Parathyroid adenoma (tissue), 2 donors: ENCODE data around the gene DUSP11.
"Not testable (repeated sequence)": the region's sequence is repeated elsewhere in the genome, so short reads cannot be mapped to it uniquely, and the experiment has no call there.

Source experiments
- H2AFZ ChIP-seq: fragments of 300-600 bp; sonication (generic); one replicate; pipeline ENCODE4 v1.7.0; 2017; ENCODE audit warnings: antibody characterized with exemption, mild to moderate bottlenecking
- H3K27ac ChIP-seq: fragments of 300-600 bp; sonication (generic); one replicate; pipeline ENCODE4 v1.7.0; 2017
- H3K27me3 ChIP-seq: fragments of 300-600 bp; sonication (generic); one replicate; pipeline ENCODE4 v1.7.0; 2017; ENCODE audit warnings: low read length; ENCODE audit not compliant: control insufficient read depth, insufficient read depth
- H3K36me3 ChIP-seq: fragments of 300-600 bp; sonication (generic); one replicate; pipeline ENCODE4 v1.7.0; 2017; ENCODE audit warnings: low read length; ENCODE audit not compliant: control insufficient read depth, insufficient read depth
- H3K4me1 ChIP-seq: fragments of 300-600 bp; sonication (generic); one replicate; pipeline ENCODE4 v1.7.0; 2017; ENCODE audit warnings: control low read depth
- H3K4me2 ChIP-seq: fragments of 300-600 bp; sonication (generic); one replicate; pipeline ENCODE4 v1.7.0; 2017; ENCODE audit warnings: low read length
- H3K4me3 ChIP-seq: fragments of 300-600 bp; sonication (generic); one replicate; pipeline ENCODE4 v1.7.0; 2017; ENCODE audit warnings: low read depth, low read length
- H3K79me2 ChIP-seq: fragments of 300-600 bp; sonication (generic); one replicate; pipeline ENCODE4 v1.7.0; 2017; ENCODE audit warnings: control low read depth
- H3K9ac ChIP-seq: fragments of 300-600 bp; sonication (generic); one replicate; pipeline ENCODE4 v1.7.0; 2017; ENCODE audit warnings: mild to moderate bottlenecking
- H3K9me3 ChIP-seq: fragments of 300-600 bp; sonication (generic); one replicate; pipeline ENCODE4 v1.7.0; 2017; ENCODE audit warnings: low read length; ENCODE audit not compliant: control insufficient read depth
- TF ChIP-seq, protein P1 (sequence below): fragments of 300-600 bp; sonication (generic); IDR thresholded peaks from one replicate; pipeline ENCODE4 v1.7.0; 2017; ENCODE audit warnings: antibody characterized with exemption, mild to moderate bottlenecking
- donor health status: primary hyperparathyroidism.

Gene DUSP11

DNA sequence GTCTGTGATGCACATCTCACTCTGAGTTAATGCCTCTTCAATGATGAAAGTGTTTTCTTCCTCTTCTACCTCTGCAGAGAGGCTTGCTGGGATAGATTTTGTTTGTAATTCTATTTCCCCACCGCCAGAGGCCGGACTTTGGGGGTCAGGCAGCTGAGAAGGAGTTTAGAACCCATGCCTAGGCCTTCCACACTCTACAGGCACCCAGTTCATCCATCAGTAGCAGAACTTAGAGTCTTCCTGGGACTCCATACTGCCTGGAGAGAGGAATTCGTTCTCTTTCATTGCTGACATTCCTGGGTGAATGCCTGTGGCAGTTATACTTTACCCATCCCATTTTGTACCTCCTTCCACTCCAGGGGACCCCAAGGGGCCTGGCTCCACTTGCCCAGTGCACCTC is 51.9 kb downstream of the DUSP11 start:
- no peak overlapping the region for H3K9ac ChIP-seq
- TF ChIP-seq, protein P1, sequence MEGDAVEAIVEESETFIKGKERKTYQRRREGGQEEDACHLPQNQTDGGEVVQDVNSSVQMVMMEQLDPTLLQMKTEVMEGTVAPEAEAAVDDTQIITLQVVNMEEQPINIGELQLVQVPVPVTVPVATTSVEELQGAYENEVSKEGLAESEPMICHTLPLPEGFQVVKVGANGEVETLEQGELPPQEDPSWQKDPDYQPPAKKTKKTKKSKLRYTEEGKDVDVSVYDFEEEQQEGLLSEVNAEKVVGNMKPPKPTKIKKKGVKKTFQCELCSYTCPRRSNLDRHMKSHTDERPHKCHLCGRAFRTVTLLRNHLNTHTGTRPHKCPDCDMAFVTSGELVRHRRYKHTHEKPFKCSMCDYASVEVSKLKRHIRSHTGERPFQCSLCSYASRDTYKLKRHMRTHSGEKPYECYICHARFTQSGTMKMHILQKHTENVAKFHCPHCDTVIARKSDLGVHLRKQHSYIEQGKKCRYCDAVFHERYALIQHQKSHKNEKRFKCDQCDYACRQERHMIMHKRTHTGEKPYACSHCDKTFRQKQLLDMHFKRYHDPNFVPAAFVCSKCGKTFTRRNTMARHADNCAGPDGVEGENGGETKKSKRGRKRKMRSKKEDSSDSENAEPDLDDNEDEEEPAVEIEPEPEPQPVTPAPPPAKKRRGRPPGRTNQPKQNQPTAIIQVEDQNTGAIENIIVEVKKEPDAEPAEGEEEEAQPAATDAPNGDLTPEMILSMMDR = no peak
- no peaks in the 10 kb centered on the region for H3K27me3 ChIP-seq
- no peaks in the 10 kb centered on the region for H3K4me1 ChIP-seq
- H3K4me3 ChIP-seq = no peak overlapping the region
- H2AFZ ChIP-seq = no peak overlapping the region
- no peak overlapping the region for H3K27ac ChIP-seq
- no peaks in the 10 kb centered on the region for H3K36me3 ChIP-seq
- no peaks in the 10 kb centered on the region for H3K9me3 ChIP-seq
- no peaks in the 10 kb centered on the region for H3K79me2 ChIP-seq
- no peak overlapping the region for H3K4me2 ChIP-seq

DNA sequence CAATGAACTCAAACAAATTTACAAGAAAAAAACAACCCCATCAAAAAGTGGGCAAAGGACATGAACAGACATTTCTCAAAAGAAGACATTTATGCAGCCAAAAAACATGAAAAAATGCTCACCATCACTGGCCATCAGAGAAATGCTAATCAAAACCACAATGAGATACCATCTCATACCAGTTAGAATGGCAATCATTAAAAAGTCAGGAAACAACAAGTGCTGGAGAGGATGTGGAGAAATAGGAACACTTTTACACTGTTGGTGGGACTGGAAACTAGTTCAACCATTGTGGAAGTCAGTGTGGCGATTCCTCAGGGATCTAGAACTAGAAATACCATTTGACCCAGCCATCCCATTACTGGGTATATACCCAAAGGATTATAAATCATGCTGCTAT is 53.2 kb downstream of the DUSP11 start:
- not testable (repeated sequence) for H2AFZ ChIP-seq, H3K9me3 ChIP-seq, H3K4me3 ChIP-seq, H3K4me1 ChIP-seq, H3K27me3 ChIP-seq, H3K4me2 ChIP-seq, H3K27ac ChIP-seq, H3K9ac ChIP-seq, H3K36me3 ChIP-seq, H3K79me2 ChIP-seq

DNA sequence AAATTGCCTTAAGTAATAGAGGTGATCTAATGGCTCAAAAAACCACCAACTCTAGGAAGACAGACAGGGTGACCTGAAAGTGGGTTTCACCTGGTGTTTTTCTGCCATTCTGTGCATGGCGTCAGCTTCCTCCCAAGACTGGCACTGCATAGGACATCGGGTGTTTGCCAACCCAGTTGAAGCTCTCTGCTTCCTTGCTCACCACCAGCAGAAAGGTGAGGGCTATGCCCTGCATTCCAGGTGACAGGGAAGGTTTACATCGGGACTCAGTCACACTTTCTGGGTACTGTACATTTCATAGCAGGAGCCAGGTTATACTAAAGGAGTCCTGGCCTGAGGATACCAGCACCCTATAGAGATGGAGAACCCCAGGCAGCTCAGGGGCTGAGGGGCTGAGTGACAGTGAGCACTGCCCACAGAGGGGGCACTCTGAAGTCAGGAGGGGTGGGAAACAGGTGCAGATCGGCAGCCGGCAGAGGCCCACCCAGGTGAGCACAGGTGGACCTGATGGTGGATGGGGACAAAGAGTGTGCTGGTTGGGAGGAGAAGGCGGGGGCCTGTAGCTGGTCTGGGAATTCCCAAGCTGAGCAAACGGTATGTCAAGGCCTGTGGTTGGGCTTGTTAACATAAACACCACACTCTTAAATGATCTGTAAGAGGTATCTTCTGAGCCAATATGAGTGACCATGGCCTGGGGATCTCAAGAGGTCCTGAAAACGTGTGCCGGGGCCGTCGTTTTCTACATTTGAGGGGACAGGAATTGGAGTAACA is 60.9 kb downstream of the DUSP11 start:
- H3K79me2 ChIP-seq = no peaks in the 10 kb centered on the region
- no peak overlapping the region for H3K9ac ChIP-seq
- H3K27me3 ChIP-seq = no peaks in the 10 kb centered on the region
- no peaks in the 10 kb centered on the region for H3K36me3 ChIP-seq
- no peak overlapping the region for H3K27ac ChIP-seq
- H3K4me3 ChIP-seq = no peak overlapping the region
- H3K4me2 ChIP-seq = no peak overlapping the region
- TF ChIP-seq, protein P1 = no peak
- no peak overlapping the region for H2AFZ ChIP-seq
- H3K4me1 ChIP-seq = no peaks in the 10 kb centered on the region
- peaks cover under 1% of the 10 kb centered on the region for H3K9me3 ChIP-seq

DNA sequence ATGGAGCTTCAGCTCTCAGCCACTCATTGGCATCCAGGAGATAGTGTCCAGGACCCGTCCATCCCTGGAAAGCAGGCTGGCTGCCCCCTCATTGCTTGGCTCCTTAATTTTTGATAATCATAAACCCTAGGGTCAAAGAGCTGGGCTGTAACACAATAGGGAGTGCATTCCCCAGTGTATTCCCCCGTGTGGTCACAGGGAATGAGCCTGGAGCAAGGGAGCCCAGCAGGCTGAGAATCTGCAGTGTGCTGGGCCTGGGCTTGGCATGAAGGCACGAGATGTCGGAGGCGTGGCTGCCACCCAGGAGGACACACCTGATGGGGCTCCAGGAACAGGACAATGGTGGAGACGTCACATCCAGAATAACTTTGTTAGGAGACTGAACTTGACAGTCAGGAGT is 61.5 kb downstream of the DUSP11 start:
- Histone ChIP-seq H3K27ac (no peak overlapping the region), H3K79me2 (no peaks in the 10 kb centered on the region), H3K4me3 (no peak overlapping the region), H3K4me2 (no peak overlapping the region), H2AFZ (no peak overlapping the region), H3K36me3 (no peaks in the 10 kb centered on the region), H3K27me3 (no peaks in the 10 kb centered on the region), H3K9ac (no peak overlapping the region), H3K4me1 (no peaks in the 10 kb centered on the region), H3K9me3 (peaks cover 5% of the 10 kb centered on the region)
- TF ChIP-seq, protein P1 = no peak

DNA sequence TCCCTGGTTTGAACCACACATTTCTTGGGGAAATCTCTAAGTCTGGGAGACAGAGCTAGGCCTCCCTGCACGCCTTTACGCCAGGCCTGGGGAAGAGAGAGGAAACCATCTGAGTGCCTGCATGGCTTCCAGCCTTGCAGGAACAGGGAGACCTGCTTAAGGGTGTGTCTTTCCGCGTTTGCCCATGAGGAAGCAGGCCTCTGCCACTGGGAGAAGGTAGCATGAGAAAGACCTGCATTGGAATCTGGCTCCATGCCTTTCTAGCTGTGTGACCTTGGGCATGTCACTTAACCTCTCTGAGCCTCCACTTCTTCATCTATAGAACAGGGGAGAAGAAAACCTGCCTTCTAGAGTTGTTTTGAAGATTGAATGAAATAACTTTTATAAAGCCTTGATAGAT is 62.2 kb downstream of the DUSP11 start:
- not testable (repeated sequence) for H3K4me3 ChIP-seq, H3K9ac ChIP-seq

DNA sequence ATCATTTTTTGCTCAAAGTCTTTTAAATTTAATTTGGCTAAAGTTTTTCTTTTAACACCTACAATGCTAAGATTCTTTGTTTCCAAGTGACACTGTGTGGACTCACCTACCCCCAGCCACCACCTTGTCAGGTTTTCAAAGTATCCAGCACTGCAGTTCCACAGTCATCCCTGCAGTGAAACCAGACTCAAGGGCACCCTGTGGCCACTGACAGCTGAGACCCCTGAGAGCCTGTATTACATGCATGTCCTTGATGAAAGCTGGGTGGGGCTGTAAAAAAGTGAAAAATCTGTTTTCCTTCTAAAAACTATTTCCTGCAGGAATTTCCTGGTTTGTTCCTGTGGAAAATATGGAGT is 62.7 kb downstream of the DUSP11 start:
- Histone ChIP-seq H3K4me1 (no peaks in the 10 kb centered on the region), H3K36me3 (no peaks in the 10 kb centered on the region), H3K27ac (no peak overlapping the region), H3K27me3 (no peaks in the 10 kb centered on the region), H3K9me3 (peaks cover 5% of the 10 kb centered on the region), H3K4me3 (no peak overlapping the region), H3K9ac (no peak overlapping the region), H3K4me2 (no peak overlapping the region), H3K79me2 (no peaks in the 10 kb centered on the region), H2AFZ (no peak overlapping the region)
- TF ChIP-seq, protein P1 = no peak

More for the DNA sequence above, 62.2 kb downstream of the DUSP11 start:
- H3K27me3 ChIP-seq, H3K27ac ChIP-seq, H2AFZ ChIP-seq, H3K36me3 ChIP-seq, H3K4me2 ChIP-seq, H3K9me3 ChIP-seq, H3K4me1 ChIP-seq, H3K79me2 ChIP-seq: not testable (repeated sequence)
